Measurements from ENCODE around the gene RNF130.

Gene RNF130

DNA sequence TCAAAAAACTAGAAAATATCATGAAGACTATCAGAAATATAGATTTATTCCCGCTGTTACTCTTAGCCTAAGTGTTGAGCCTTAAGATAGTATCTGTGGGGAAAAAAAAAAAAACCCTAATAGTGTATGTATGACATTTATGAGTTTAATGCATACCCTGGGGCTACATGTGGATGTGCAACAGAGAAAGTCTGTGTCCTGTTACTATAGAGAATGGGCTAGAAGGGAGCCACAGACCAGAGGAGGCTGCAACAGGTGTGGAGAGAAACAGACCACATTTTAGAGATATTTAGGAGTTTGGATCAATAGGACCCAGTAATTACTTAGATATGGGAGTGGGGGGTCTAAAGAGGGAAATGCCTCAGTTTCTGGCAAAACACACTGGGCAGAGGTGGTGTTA, 15.4 kb downstream of the RNF130 start:
- no peak overlapping the region for H3K4me3 ChIP-seq (replicated peaks; ENCODE audit: low read depth, low read length)
- DNase-seq (ENCODE audit: low read depth) = no peak
- TF ChIP-seq, protein P1, sequence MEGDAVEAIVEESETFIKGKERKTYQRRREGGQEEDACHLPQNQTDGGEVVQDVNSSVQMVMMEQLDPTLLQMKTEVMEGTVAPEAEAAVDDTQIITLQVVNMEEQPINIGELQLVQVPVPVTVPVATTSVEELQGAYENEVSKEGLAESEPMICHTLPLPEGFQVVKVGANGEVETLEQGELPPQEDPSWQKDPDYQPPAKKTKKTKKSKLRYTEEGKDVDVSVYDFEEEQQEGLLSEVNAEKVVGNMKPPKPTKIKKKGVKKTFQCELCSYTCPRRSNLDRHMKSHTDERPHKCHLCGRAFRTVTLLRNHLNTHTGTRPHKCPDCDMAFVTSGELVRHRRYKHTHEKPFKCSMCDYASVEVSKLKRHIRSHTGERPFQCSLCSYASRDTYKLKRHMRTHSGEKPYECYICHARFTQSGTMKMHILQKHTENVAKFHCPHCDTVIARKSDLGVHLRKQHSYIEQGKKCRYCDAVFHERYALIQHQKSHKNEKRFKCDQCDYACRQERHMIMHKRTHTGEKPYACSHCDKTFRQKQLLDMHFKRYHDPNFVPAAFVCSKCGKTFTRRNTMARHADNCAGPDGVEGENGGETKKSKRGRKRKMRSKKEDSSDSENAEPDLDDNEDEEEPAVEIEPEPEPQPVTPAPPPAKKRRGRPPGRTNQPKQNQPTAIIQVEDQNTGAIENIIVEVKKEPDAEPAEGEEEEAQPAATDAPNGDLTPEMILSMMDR (IDR thresholded peaks at IDR 0.05; ENCODE audit: low read length, missing control alignments) = no peak

DNA sequence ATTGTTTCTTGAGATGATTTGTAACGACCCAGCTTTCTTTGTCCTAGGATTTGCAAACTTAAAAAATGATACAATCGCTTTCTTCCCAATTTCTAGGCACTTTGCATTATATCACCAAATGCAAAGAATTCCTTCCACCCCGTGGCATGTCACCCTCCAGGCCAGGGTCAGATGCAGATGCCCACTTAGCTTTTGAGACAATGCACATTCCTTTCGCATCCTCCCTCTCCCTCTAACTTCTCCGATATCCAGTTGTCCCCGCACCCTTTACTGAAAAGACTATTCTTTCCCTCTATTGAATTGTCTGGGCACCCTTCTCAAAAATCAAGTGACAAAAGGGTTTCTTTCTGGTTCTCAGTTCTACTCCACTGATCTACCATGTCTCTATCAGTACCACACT, 17.3 kb downstream of the RNF130 start:
- TF ChIP-seq, protein P1 (IDR thresholded peaks at IDR 0.05; ENCODE audit: low read length, missing control alignments) = no peak
- no peak for DNase-seq (ENCODE audit: low read depth)
- H3K4me3 ChIP-seq (replicated peaks; ENCODE audit: low read depth, low read length) = no peak overlapping the region

DNA sequence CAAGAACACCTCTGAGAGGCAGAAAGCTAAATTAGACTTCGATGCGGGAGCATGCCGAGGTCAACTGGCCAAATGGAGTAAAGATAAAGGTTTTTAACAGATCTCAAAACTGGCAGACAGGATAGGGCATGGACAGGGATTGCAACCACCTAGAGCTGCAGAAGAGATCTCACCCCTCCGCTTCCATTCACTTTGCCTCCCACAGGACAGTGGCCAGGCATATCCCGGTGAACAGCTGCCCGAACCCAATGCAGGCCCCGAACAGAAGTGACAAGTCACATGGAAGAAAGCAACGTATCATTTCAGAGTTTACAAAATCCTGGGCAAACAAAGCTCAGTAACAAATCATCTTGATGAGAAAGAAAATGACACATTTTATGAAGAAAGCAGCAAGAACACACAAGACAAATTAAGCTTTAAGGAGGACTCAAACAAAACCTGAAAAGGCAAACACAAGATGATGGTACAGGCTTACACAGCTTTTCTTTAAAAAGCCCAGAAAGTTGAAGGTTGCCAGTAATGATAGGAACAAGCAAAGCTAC, 18.4 kb downstream of the RNF130 start:
- TF ChIP-seq, protein P1 (IDR thresholded peaks at IDR 0.05; ENCODE audit: low read length, missing control alignments) = no peak
- H3K4me3 ChIP-seq (replicated peaks; ENCODE audit: low read depth, low read length) = no peak overlapping the region
- no peak for DNase-seq (ENCODE audit: low read depth)

- TF ChIP-seq, protein P1 (IDR thresholded peaks at IDR 0.05; ENCODE audit: low read length, missing control alignments) = no peak
- no peak for DNase-seq (ENCODE audit: low read depth)
Measured at GRCh38 chr5:180052211-180052818, 19.2 kb downstream of the RNF130 start.

GRCh38 chr5:180050121-180050940, 21.2 kb downstream of the RNF130 start:
- TF ChIP-seq, protein P1 (IDR thresholded peaks at IDR 0.05; ENCODE audit: low read length, missing control alignments) = no peak
- no peak for DNase-seq (ENCODE audit: low read depth)
- H3K4me3 ChIP-seq (replicated peaks; ENCODE audit: low read depth, low read length) = no peak overlapping the region

More at GRCh38 chr5:180052211-180052818, 19.2 kb downstream of the RNF130 start:
- H3K4me3 ChIP-seq (replicated peaks; ENCODE audit: low read depth, low read length) = no peak overlapping the region

DNA sequence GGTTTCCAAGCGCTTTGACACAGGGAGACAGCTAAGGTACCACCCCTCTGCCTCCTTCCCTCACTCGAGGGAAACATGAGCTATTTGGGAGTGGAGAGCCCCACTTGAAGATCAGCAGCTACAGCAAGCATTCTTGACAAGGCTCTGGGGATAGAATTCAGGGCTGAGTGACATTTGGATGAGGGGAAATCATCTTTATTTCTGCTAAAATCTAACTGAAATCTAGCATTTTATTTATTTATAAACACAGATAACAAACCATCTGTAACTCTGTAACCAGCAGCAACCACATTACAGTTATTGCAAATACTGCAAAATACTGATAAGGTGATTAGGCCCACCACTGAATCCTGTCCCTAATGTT, 22.4 kb downstream of the RNF130 start:
- DNase-seq (ENCODE audit: low read depth) = no peak
- H3K4me3 ChIP-seq (replicated peaks; ENCODE audit: low read depth, low read length) = no peak overlapping the region
- TF ChIP-seq, protein P1 (IDR thresholded peaks at IDR 0.05; ENCODE audit: low read length, missing control alignments) = no peak
